GM12873 (cell line): ENCODE results near the gene APH1B.

Experiments used
- TF ChIP-seq, protein P1 (sequence below): IDR thresholded peaks from 2 replicates; pipeline ENCODE4 v1.5.1; 2012; ENCODE audit warnings: low read depth, mild to moderate bottlenecking, moderate library complexity, low read length, control low read depth; ENCODE audit not compliant: insufficient read depth; ENCODE audit errors: missing control alignments

Gene APH1B

GRCh38 chr15:63277038-63277892 lies at the start of gene APH1B:
Gene APH1B, plus strand, starts transcription at chr15:63277605. Its CDS starts 19 bp downstream, at chr15:63277624.
- TF ChIP-seq, protein P1, sequence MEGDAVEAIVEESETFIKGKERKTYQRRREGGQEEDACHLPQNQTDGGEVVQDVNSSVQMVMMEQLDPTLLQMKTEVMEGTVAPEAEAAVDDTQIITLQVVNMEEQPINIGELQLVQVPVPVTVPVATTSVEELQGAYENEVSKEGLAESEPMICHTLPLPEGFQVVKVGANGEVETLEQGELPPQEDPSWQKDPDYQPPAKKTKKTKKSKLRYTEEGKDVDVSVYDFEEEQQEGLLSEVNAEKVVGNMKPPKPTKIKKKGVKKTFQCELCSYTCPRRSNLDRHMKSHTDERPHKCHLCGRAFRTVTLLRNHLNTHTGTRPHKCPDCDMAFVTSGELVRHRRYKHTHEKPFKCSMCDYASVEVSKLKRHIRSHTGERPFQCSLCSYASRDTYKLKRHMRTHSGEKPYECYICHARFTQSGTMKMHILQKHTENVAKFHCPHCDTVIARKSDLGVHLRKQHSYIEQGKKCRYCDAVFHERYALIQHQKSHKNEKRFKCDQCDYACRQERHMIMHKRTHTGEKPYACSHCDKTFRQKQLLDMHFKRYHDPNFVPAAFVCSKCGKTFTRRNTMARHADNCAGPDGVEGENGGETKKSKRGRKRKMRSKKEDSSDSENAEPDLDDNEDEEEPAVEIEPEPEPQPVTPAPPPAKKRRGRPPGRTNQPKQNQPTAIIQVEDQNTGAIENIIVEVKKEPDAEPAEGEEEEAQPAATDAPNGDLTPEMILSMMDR = no peak

GRCh38 chr15:63227689-63228088 lies 49.7 kb upstream of the APH1B start:
- TF ChIP-seq, protein P1 = no peak

DNA sequence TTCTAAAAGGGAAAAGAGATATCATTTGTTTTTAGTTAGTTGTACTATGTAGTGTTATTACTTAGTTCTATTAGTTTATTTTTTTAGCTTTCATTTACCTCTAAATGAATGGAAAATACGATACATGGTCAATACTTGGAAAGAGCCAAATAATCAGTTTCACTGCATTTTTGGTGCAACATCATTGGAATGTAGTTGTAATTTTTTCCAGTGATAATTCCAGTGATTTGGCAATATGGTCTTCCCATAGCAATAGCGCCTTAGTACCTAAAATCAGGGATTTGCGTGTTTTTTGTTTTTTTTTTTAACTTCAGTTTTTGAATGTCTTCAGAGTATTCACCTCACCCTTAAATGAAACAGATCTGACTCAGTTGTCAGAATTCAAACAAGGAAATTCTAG lies 46.2 kb upstream of the APH1B start:
- TF ChIP-seq, protein P1 = no peak

DNA sequence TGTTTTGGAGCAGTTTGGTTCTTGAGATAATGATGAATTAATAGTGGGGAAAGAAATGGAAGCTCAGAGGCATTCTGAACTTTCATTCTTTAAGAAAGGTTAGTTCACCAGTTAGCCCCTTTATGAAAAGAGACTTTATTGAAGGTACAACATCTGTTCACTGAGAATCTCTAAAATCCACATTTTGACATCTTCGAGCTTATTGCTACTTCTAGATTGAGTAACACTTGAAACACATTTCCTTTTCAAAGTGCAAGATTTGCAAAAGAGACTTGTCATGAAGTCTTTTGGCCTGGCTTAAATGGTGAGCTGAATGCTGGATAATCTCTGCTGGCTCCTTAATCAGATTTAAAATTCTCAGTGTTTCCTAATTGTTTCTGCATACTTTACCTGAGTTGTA lies 45.7 kb upstream of the APH1B start:
- TF ChIP-seq, protein P1 = no peak

- TF ChIP-seq, protein P1 = no peak
Measured at GRCh38 chr15:63232405-63232804, 45.0 kb upstream of the APH1B start.

GRCh38 chr15:63232943-63233342 lies 44.5 kb upstream of the APH1B start:
- TF ChIP-seq, protein P1 = no peak

DNA sequence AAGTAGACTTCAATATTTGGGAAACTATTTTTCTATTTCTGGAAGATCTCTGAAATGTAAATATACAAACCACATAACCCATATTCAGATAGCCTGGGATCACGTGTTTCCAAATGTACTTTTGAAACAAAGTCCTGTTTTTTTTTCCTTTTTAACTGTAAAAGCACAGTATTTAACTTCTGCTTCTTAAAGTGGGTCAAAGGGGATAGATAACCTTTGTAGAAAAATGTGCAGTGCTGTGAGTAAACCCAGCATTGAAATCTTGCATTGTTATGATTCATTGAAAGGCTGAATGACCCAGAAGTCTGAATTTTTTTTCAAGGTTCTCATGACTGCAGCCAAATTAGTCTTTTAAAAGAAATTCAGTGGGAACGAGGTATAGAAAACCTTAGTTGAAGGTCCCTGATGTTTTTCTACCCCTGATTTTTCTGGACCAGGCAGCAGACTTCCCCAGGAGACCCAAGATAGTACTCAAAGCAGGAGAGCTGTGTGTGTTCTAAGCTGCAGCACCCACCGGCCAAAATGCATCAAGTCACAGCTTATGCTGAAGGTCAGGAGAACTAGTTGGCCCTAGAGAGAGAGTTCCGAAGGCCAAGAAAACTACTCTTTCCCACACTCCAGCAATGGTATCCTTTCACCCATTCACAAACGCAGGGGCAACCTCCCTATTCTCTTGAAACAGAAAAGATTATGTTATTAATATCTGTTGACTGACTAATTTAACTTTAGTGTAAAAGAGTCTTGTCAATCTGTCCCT lies 43.6 kb upstream of the APH1B start:
- TF ChIP-seq, protein P1 = no peak
